Vagina (tissue), 2 donors: ENCODE data around the gene ZPBP2. TPM values are rescaled to one million over a fixed set of nuclear protein-coding genes. Genes with fewer than 3 reads are reported as not detected.

Source experiments
- DNase-seq, 2 donors: peaks; one replicate each; pipeline ENCODE4 v3.0.0-alpha.2; 2017; ENCODE audit errors: extremely low spot score in 2 of 2
- H3K27ac ChIP-seq: fragments of 200-600 bp; sonication (generic); one replicate; pipeline ENCODE4 v1.5.1; 2019
- H3K27me3 ChIP-seq: fragments of 200-600 bp; sonication (generic); one replicate; pipeline ENCODE4 v1.5.1; 2019
- H3K36me3 ChIP-seq, 2 donors: fragments of 200-600 bp; sonication (generic); one replicate each; pipeline ENCODE4 v1.5.1; 2017 to 2019
- H3K4me1 ChIP-seq: fragments of 200-600 bp; sonication (generic); one replicate; pipeline ENCODE4 v1.5.1; 2019
- H3K4me3 ChIP-seq, 2 donors: fragments of 200-600 bp; sonication (generic); 1 replicate in 1 of 2; 2 replicates in 1 of 2; pipeline ENCODE4 v1.5.1; 2016 to 2019
- H3K9me3 ChIP-seq: fragments of 200-600 bp; sonication (generic); one replicate; pipeline ENCODE4 v1.5.1; 2019
- CTCF ChIP-seq, 3 experiments: fragments of 450-650 bp in 2 of 3; fragments of 200-600 bp in 1 of 3; sonication (generic) in 1 of 3; IDR thresholded peaks; one replicate each; pipeline ENCODE4 v1.5.1; 2017 to 2019; ENCODE audit warnings: antibody characterized with exemption in 3 of 3, mild to moderate bottlenecking in 2 of 3, moderate library complexity in 2 of 3
- POLR2A ChIP-seq, 2 donors: fragments of 450-650 bp; IDR thresholded peaks; one replicate each; pipeline ENCODE4 v1.6.1; 2017; ENCODE audit warnings: antibody characterized with exemption in 2 of 2, mild to moderate bottlenecking in 2 of 2, moderate library complexity in 2 of 2
- POLR2AphosphoS5 ChIP-seq, 2 donors: sonication (generic); formaldehyde crosslinking; IDR thresholded peaks; one replicate each; pipeline ENCODE4 v1.9.0; 2017; ENCODE audit warnings: antibody characterized with exemption in 2 of 2, mild to moderate bottlenecking in 2 of 2, low read depth in 1 of 2; ENCODE audit not compliant: insufficient read depth in 1 of 2
- intact Hi-C: fragments of 100-400 bp; cut with DNase I; formaldehyde crosslinking; loops from one replicate; pipeline ENCODE4 v1.15.1; 2023
- total RNA-seq: library from RNA; depleted of rRNA; stranded (reverse); fragments of >200 nt; gene quantifications from one replicate; pipeline ENCODE4 v1.2.3, GENCODE V29; 2016

The ZPBP2 gene
- total RNA-seq, 1 donor from 2014 or later: not detected

- intact Hi-C loops: no loop called here
- DNase-seq: no peak
- TF ChIP-seq POLR2A (IDR thresholded peaks at IDR 0.05) (no peak), CTCF (IDR thresholded peaks at IDR 0.05) (no peak), POLR2AphosphoS5 (IDR thresholded peaks at IDR 0.05; ENCODE audit: insufficient read depth in 1 of 2, low read depth in 1 of 2) (no peak)
- H3K27ac ChIP-seq: no peak overlapping the region
- no peaks in the 10 kb centered on the region for H3K4me1 ChIP-seq
- no peaks in the 10 kb centered on the region for H3K27me3 ChIP-seq
- no peak overlapping the region for H3K4me3 ChIP-seq
- no peaks in the 10 kb centered on the region for H3K36me3 ChIP-seq
- no peaks in the 10 kb centered on the region for H3K9me3 ChIP-seq
These were observed 44.5 kb upstream of the ZPBP2 start for GRCh38 chr17:39823407-39824054.

GRCh38 chr17:39826334-39826733, 41.7 kb upstream of the ZPBP2 start:
- H3K27me3 ChIP-seq: no peaks in the 10 kb centered on the region
- H3K4me1 ChIP-seq: no peaks in the 10 kb centered on the region
- no peak overlapping the region for H3K27ac ChIP-seq
- H3K36me3 ChIP-seq: no peaks in the 10 kb centered on the region
- no peaks in the 10 kb centered on the region for H3K9me3 ChIP-seq
- no peak for DNase-seq
- H3K4me3 ChIP-seq: no peak overlapping the region
- TF ChIP-seq POLR2A (IDR thresholded peaks at IDR 0.05): no peak
- TF ChIP-seq CTCF (IDR thresholded peaks at IDR 0.05): no peak
- no peak for TF ChIP-seq POLR2AphosphoS5 (IDR thresholded peaks at IDR 0.05; ENCODE audit: insufficient read depth in 1 of 2, low read depth in 1 of 2)
- intact Hi-C loops: no loop called here

- DNase-seq: no peak
- Histone ChIP-seq H3K27ac (no peak overlapping the region), H3K9me3 (no peaks in the 10 kb centered on the region), H3K4me3 (no peak overlapping the region), H3K36me3 (no peaks in the 10 kb centered on the region), H3K27me3 (no peaks in the 10 kb centered on the region), H3K4me1 (no peaks in the 10 kb centered on the region)
- intact Hi-C loops: no loop called here
- TF ChIP-seq POLR2A (IDR thresholded peaks at IDR 0.05): no peak
- TF ChIP-seq POLR2AphosphoS5 (IDR thresholded peaks at IDR 0.05; ENCODE audit: insufficient read depth in 1 of 2, low read depth in 1 of 2): no peak
- no peak for TF ChIP-seq CTCF (IDR thresholded peaks at IDR 0.05)
These were observed 39.6 kb upstream of the ZPBP2 start for GRCh38 chr17:39828443-39828842.

- H3K36me3 ChIP-seq: no peaks in the 10 kb centered on the region
- no peaks in the 10 kb centered on the region for H3K27me3 ChIP-seq
- H3K27ac ChIP-seq: no peak overlapping the region
- no peaks in the 10 kb centered on the region for H3K9me3 ChIP-seq
- DNase-seq: no peak
- no peak overlapping the region for H3K4me3 ChIP-seq
- H3K4me1 ChIP-seq: no peaks in the 10 kb centered on the region
- TF ChIP-seq CTCF (IDR thresholded peaks at IDR 0.05) (no peak), POLR2A (IDR thresholded peaks at IDR 0.05) (no peak), POLR2AphosphoS5 (IDR thresholded peaks at IDR 0.05; ENCODE audit: insufficient read depth in 1 of 2, low read depth in 1 of 2) (no peak)
- intact Hi-C loops: no loop called here
These were observed 36.4 kb upstream of the ZPBP2 start for GRCh38 chr17:39831588-39831987.

GRCh38 chr17:39834017-39834416, 34.0 kb upstream of the ZPBP2 start:
- intact Hi-C loops: no loop called here
- DNase-seq: no peak
- no peak for TF ChIP-seq POLR2A (IDR thresholded peaks at IDR 0.05)
- TF ChIP-seq POLR2AphosphoS5 (IDR thresholded peaks at IDR 0.05; ENCODE audit: insufficient read depth in 1 of 2, low read depth in 1 of 2): no peak
- TF ChIP-seq CTCF (IDR thresholded peaks at IDR 0.05): no peak
- Histone ChIP-seq H3K4me1 (no peaks in the 10 kb centered on the region), H3K36me3 (no peaks in the 10 kb centered on the region), H3K27me3 (no peaks in the 10 kb centered on the region), H3K9me3 (no peaks in the 10 kb centered on the region), H3K4me3 (no peak overlapping the region), H3K27ac (no peak overlapping the region)
